ENCODE measurements around the gene DENND5A. TPM values are rescaled to one million over a fixed set of nuclear protein-coding genes. Genes with fewer than 3 reads are reported as not detected.

Gene DENND5A
- total RNA-seq, 2 donors from 2014 or later, result 22.1 to 31.3 TPM

- Histone ChIP-seq H3K4me3 (no peak overlapping the region), H3K4me1 (peaks cover 7% of the 10 kb centered on the region), H3K9me3 (no peaks in the 10 kb centered on the region), H3K27ac (no peak overlapping the region), H3K27me3 (no peaks in the 10 kb centered on the region), H3K36me3 (replicated peaks in 1 of 2; ENCODE audit: insufficient read depth in 1 of 2, low read depth in 2 of 2) (no peaks in the 10 kb centered on the region)
- TF ChIP-seq POLR2A (IDR thresholded peaks at IDR 0.05), result no peak
- TF ChIP-seq CTCF (IDR thresholded peaks at IDR 0.05), result no peak
- intact Hi-C loops (cut with DNase I), result loop anchor here (10.0 kb wide), 1 partner anchor 68 kb away; no protein-coding TSS in a partner anchor
- 92% methylated on average over 5 of the region's 5 CpGs for WGBS, 2 donors
- DNase-seq (no peak), ATAC-seq (no peak)
Measured at GRCh38 chr11:9132203-9132878, 132.8 kb downstream of the DENND5A start.

- no peak for DNase-seq
Measured at GRCh38 chr11:9130297-9130696, 134.9 kb downstream of the DENND5A start.

GRCh38 chr11:9126636-9127035 is 138.5 kb downstream of the DENND5A start:
- Histone ChIP-seq H3K36me3 (replicated peaks in 1 of 2; ENCODE audit: insufficient read depth in 1 of 2, low read depth in 2 of 2) (no peaks in the 10 kb centered on the region), H3K4me1 (no peaks in the 10 kb centered on the region), H3K4me3 (no peak overlapping the region), H3K27ac (no peak overlapping the region), H3K9me3 (no peaks in the 10 kb centered on the region), H3K27me3 (no peaks in the 10 kb centered on the region)
- TF ChIP-seq POLR2A (IDR thresholded peaks at IDR 0.05) (no peak), CTCF (IDR thresholded peaks at IDR 0.05) (no peak)
- DNase-seq, result no peak
- ATAC-seq, result no peak
- WGBS, 2 donors, result 58% methylated on average over 2 of the region's 2 CpGs
- intact Hi-C loops (cut with DNase I), result no loop called here

More at GRCh38 chr11:9130297-9130696, 134.9 kb downstream of the DENND5A start:
- no peaks in the 10 kb centered on the region for H3K27me3 ChIP-seq
- no peaks in the 10 kb centered on the region for H3K4me1 ChIP-seq
- intact Hi-C loops (cut with DNase I), result loop anchor here (10.0 kb wide), 1 partner anchor 65 kb away; no protein-coding TSS in a partner anchor
- H3K4me3 ChIP-seq, result no peak overlapping the region
- no peaks in the 10 kb centered on the region for H3K9me3 ChIP-seq
- H3K36me3 ChIP-seq (replicated peaks in 1 of 2; ENCODE audit: insufficient read depth in 1 of 2, low read depth in 2 of 2), result no peaks in the 10 kb centered on the region
- WGBS, 2 donors, result 94 to 100% methylated on average over 1 of the region's 1 CpG
- no peak overlapping the region for H3K27ac ChIP-seq
- no peak for ATAC-seq
- no peak for TF ChIP-seq CTCF (IDR thresholded peaks at IDR 0.05)
- TF ChIP-seq POLR2A (IDR thresholded peaks at IDR 0.05), result no peak

GRCh38 chr11:9125185-9125886 is 139.8 kb downstream of the DENND5A start:
- Histone ChIP-seq H3K4me3 (no peak overlapping the region), H3K27ac (no peak overlapping the region), H3K27me3 (no peaks in the 10 kb centered on the region), H3K36me3 (replicated peaks in 1 of 2; ENCODE audit: insufficient read depth in 1 of 2, low read depth in 2 of 2) (no peaks in the 10 kb centered on the region), H3K9me3 (no peaks in the 10 kb centered on the region), H3K4me1 (no peaks in the 10 kb centered on the region)
- 85 to 93% methylated on average over 2 of the region's 2 CpGs for whole genome bisulfite sequencing, 2 donors
- no peak for DNase-seq
- TF ChIP-seq CTCF (IDR thresholded peaks at IDR 0.05), result no peak
- no peak for TF ChIP-seq POLR2A (IDR thresholded peaks at IDR 0.05)
- intact Hi-C loops (cut with DNase I), result no loop called here
- ATAC-seq, result no peak

Measured in body of pancreas (tissue), 4 donors.